ENCODE results near the gene GPR176.

GPR176 gene

DNA sequence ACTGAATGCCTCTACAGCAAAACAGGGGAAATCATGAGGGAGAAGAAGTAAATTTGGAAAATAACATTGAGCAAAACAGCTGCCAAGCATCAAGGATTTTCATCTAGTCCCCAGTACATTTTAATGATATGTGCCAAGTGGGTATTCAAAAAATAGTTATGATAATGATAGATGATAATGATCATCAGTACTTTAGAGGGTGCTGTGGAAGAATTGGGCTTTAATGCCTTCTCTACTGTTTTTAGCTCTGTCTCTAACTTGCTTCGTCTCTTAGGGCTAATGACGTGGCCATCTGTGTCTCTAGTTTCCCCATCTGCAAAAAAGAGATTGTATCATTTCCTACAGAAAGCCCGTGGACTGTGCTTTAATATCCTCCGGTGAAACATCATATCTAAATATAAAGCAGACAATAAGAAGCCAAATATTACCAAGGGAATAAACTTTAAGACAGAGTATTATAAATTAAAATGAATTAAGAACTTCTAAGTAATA is 127.2 kb downstream of the GPR176 start:
- no peak for DNase-seq (ENCODE audit: low read depth in 1 of 2, low spot score in 1 of 2)
- Histone ChIP-seq H3K4me3 (replicated peaks; ENCODE audit: insufficient read depth, low read length) (no peak overlapping the region), H3K27ac (replicated peaks) (no peak overlapping the region), H3K27me3 (ENCODE audit: insufficient read depth, poor library complexity, severe bottlenecking) (no peaks in the 10 kb centered on the region)
- no peak for TF ChIP-seq SPI1 (IDR thresholded peaks at IDR 0.05; ENCODE audit: borderline replicate concordance, low read depth)
- TF ChIP-seq GABPA (IDR thresholded peaks at IDR 0.05; ENCODE audit: low read depth): no peak
- TF ChIP-seq REST (IDR thresholded peaks at IDR 0.05; ENCODE audit: insufficient replicate concordance, low read depth): no peak
- TF ChIP-seq CTCF (IDR thresholded peaks at IDR 0.05; ENCODE audit: insufficient read depth, low read length): no peak
- no peak for TF ChIP-seq POLR2AphosphoS5 (IDR thresholded peaks at IDR 0.05; ENCODE audit: low read depth)

GRCh38 chr15:39792025-39792843 is 127.8 kb downstream of the GPR176 start:
- TF ChIP-seq POLR2AphosphoS5 (IDR thresholded peaks at IDR 0.05; ENCODE audit: low read depth): no peak
- no peak for TF ChIP-seq REST (IDR thresholded peaks at IDR 0.05; ENCODE audit: insufficient replicate concordance, low read depth)
- no peak for TF ChIP-seq SPI1 (IDR thresholded peaks at IDR 0.05; ENCODE audit: borderline replicate concordance, low read depth)
- no peak for TF ChIP-seq CTCF (IDR thresholded peaks at IDR 0.05; ENCODE audit: insufficient read depth, low read length)
- Histone ChIP-seq H3K27me3 (ENCODE audit: insufficient read depth, poor library complexity, severe bottlenecking) (no peaks in the 10 kb centered on the region), H3K4me3 (replicated peaks; ENCODE audit: insufficient read depth, low read length) (no peak overlapping the region), H3K27ac (replicated peaks) (no peak overlapping the region)
- no peak for DNase-seq (ENCODE audit: low read depth in 1 of 2, low spot score in 1 of 2)

DNA sequence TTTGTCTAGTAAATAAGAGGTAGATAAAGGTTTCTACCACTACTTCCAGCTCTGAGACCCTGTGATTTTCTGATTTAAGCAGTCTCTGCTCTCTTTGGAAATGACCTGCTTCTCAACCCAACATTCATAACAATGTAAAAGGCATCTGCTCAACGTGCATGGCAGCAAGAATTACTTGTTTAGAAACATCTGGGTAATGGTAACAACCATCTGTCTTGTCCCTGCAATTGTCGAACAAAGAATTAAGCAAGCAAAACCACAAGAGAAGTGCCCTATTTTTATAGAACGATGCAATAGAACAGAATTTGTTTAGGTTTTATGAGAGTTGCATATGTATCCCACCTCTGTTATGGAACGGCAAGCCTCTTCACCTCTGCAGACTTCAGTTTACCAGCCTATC is 130.3 kb downstream of the GPR176 start:
- H3K27ac ChIP-seq (replicated peaks): no peak overlapping the region
- DNase-seq (ENCODE audit: low read depth in 1 of 2, low spot score in 1 of 2): peak in 1 of 2 experiments; percentile 48

More for the DNA sequence above, 130.3 kb downstream of the GPR176 start:
- Histone ChIP-seq H3K4me3 (replicated peaks; ENCODE audit: insufficient read depth, low read length) (no peak overlapping the region), H3K27me3 (ENCODE audit: insufficient read depth, poor library complexity, severe bottlenecking) (no peaks in the 10 kb centered on the region)
- TF ChIP-seq POLR2AphosphoS5 (IDR thresholded peaks at IDR 0.05; ENCODE audit: low read depth) (peak; percentile 52; the same call in 1 of the 2 replicates), CTCF (IDR thresholded peaks at IDR 0.05; ENCODE audit: insufficient read depth, low read length) (no peak)
